CD4-positive, alpha-beta T cell treated with Interleukin-6 at 100 ng/mL for 8 hours (primary cell): Measurements from ENCODE around the gene DPYSL5.
"Not testable (repeated sequence)": the region's sequence is repeated elsewhere in the genome, so short reads cannot be mapped to it uniquely, and the experiment has no call there.

Experiments
- DNase-seq: peaks from one replicate; pipeline ENCODE4 v3.0.0-alpha.2; 2020; ENCODE audit warnings: mixed read lengths, low spot score

The DPYSL5 gene

DNA sequence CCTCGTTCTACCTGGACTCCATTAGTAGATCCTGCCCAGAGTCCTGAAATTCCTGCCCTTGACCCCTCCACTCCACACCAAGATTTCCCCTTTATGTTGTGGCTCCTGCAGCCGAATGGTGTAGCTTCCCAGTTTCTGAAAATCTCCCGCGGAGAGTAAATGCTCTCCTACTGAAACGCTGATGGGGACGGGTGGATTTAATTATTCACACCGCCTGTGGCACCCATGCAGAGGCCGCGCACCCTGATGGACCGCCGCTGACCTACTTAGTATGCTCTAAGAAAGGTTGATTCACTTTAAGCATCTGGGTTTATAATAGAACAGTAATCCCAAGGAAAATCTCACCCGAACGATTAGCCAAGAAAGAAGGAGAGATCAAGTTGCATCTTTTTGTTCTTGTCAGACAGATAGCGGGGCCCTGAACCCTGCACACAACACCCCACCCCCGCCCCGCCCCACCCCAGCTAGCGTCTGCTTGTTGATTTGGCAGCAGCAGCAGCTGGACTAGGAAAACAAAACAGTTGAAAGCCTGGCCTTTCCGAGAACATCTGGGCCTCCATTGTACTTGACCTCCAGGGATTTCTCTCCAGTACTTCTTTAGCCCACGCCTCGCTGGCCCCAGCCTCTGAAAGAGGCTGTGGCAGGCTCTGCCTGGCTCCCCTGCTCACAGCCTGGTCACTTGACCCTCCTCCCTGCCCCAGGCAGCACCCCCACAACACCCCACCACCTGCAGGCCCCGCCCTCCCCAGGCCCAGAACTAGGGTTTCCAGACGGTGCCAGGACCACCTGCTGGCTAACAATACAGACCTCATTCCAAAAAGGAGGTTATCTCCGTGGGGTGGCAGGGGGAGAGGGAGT, 53.6 kb downstream of the DPYSL5 start:
- DNase-seq: no peak

DNA sequence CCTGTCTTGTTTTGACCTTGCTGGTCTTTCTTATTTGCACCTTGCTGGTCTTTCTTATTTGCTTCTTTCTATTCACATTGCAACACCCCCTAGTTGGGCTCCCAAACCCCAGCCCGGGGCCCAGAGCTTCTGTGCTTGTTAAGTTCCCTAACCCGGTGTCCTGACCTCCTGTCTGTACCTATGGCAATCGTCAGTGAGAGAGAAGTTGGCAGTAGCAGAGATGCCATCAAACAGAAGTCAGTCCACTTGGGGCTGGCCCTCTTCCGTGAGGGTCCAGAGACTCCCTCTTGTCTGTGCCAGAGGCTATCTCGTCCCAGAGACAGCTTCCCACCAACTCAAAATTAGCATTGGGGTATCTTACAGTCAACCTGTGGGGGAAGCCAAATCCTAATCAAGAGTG, 55.7 kb downstream of the DPYSL5 start:
- no peak for DNase-seq

DNA sequence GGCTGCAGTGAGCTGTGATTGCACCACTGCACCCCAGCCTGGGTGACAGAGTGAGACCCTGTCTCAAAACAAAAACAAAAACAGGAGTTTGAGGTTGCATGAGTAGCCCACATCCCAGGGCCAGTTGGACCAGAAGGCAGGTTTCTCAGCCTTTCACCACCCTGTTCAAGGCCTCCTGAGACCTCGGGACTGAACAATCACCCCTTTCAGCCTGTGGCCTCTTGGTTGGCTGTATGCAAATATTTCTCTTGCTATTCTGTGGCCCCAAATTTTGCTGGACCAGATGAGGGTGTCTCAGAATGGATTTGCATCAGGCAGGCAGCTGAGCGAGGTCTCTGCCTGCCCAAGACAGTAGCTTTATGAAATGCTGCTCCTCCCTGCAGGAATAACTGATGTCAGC, 56.9 kb downstream of the DPYSL5 start:
- no peak for DNase-seq

DNA sequence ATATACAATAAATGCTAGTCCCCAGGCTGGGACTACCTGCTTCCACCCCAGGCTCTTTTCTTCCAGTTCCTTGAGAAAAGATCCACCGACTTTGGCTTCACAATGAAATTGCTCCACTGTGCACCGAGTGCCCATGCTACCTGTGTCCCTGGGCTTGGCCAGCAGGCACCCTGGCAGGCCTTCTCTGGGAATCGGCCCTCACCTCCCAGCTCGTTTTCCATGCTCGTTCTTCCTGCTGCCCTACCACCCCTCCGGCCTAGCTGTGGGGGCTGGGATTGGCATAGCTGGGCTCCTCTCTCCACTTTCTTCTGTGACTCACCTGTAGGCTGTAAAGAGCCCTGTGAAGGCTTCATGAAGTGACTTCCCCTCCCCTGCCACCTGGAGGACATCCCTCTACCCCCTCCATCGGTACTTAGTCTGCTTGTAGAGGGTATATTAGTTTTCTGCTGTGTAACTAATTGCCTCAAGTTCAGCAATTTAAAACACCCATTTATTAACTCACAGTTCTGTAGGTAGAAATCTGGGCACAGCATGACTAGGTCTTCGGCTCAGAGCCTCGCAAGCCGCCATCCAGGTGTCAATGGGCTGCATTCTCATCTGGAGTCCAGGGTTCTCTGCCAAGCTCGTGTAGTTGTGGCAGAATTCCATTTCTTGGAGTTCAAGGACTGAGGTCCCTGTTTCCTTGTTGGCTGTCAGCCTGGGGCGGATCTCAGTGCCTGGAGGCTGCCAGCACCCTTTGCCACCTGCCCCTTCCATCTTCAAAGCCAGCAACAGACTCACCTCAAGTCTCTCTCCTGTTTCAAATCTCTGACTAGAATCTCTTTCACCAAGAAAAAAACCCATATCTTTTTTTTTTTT, 57.6 kb downstream of the DPYSL5 start:
- no peak for DNase-seq

DNA sequence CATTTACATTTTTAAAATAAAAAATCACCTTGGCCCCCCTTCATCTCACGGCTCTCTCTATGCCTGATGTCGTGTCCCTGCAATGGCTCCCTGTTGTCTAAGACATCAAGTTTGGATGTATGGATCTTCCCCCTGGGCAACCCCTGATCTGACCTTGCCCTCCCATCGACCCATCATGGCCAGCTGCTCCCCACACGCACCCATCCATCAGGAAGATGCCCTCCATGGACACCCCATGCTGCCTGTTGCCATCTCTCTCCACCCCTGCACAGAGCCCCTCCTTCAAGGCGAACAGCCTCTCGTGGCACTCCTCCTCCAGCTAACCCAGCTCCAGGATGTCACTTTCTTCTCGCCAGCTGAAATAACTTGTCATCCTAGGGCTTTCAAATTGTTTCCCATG, 59.5 kb downstream of the DPYSL5 start:
- no peak for DNase-seq

DNA sequence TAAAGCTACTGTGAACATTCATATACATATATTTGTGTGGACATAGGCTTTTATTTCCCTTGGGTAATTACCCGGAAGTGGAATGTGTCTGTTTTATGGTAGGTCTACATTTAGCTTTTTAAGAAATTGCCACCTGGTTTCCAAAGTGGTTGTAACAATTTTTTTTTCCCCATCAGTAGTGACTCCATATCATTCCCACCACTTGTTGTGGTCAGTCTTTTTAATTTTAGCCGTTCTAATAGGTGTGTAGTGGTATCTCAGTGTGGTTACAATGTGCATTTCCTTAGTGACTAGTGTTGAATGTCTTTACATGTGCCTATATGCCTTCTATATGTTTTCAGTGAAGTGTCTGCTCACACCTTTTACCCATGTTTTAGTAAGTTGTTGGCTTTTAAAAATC, 62.2 kb downstream of the DPYSL5 start:
- DNase-seq: no peak

DNA sequence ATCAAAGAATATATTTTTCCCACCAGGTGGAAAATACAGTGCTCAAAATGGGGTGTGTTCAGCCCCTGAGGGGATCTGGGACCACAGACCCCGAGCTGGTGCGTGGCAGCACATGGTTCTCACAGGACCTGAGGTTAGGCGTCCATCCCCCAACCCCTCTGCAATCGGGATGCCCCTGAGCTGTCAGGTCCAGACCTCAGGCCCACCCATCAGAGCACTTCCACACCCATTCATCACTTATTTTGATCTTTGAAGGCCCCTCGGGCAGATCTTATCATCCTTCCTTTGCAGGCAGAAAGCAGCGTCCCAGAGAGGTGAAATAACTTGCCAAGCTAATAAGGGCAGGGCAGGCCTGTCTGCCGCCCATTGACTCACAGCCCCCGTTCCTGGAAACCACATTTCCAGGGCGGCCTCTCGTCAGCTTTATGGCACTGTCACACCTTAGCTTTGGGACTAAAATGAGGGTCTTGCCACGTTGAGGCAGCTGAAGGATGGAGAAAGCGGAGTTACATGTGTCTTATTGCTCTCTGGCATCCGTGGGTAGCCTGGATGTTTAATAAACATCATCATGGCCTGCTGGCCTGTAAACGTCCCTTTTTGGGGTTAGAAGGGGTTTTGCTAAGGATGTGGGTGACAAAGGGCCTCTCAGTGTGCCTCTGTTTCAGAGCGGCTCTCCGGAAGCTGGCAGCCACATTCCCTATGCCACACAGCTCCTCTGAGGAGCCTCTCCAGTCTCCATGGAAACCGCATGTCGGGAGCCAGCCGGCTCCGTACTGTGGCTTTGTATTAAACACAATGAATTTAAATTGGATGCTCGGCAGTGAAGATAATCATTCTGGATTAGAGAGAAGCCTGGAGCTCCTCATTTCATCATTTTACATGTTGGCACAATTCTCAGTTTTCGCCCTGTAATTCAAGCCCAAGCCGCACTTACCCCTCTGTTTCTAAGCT, 64.3 kb downstream of the DPYSL5 start:
- DNase-seq: no peak

DNA sequence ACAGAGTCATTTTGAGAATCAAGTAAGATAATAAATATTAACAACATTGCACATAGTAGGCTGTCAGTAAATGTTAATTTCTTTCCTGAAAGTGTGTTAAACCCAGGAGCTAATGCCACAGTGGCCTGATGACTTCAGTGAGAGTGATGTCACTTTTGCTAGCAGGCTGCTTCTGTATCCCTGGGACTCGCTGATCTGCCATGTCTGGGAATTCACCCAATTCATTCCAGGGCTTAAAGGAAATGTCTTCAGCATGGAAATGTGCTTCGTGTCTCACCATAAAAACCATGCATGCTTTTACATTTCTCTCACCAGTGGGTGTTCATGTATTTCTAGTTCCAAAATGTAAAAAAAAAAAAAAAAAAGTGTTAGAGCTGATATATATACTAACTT, 65.7 kb downstream of the DPYSL5 start:
- no peak for DNase-seq

DNA sequence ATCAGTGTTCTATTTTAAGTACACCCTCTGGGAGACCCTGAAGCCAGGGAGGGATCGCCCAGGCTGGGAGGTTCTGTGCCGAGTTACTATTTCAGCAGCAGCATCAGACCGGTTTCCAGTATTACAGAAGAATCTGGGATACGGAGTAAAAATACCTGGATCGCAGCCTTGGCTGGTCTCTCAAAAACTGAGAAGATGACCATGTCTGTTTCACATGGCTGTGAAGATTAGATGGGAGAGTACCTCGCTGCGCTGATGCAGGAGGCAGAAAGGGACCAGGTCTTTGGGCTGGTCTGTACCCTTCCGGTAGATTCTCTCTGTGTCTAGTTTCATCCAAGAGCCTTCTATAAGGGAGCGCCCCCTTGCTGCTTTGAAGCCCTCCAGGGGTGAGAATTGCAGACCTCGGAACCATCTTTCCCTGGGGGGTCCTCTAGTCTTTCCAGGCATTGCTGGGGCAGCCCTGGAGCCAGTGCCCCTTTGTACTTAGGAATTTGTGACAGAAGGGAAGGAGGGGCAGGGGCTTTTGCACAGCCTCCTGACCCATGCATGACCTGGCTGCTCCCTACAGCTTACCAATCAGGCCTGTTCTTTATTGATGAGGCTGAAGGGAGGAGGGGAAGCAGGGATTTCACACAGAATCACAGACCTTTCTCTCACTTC, 66.2 kb downstream of the DPYSL5 start:
- no peak for DNase-seq

DNA sequence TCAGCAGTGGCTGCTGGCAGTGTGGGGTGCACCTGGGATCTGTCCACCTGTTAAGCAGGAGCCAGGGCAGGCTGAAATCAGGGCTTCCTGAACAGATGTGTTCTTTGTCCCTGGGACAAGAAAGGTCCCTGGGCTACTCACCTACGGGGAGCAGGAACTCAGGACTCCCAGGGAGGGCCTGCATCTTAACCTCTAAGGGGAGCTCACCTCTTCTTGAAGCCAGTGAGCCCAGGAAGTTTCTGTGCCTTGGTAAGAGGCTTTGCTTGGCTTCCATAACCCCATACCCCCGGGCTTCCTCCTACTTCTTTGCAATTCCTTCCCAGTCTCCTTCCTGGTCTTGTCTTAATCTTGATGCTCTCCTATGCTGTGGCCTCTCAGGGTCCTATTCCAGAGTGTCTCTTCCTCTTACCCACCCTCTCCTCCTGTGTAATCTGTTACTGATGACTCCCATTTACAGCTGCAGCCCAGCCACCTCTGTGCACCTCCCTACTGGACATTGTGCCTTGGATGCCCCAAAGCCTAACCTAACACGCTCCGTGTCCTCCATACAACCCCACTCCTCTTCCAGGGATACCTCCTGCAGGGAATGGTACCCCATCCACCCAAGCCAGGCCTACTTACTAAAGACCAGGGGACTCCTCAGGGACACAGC, 66.9 kb downstream of the DPYSL5 start:
- DNase-seq: no peak

DNA sequence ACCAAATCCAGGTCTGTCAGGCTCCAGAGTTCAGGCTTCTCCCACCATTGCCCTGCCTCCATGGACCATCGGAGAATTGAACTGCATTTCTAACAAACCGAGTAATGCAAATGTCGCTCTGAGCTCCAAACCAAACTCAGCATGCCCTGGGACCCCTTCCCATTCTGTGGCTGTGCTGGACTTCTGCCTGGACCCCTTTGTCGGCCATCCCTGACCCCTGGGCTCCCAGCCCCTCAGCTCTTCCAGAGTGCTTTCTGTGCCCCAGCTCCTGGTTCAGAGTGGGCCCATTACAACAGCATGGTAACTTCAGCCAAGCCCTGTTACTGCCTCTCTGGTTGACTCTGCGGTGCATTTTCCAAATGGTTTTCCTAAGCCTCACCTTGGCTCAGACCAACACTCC, 67.4 kb downstream of the DPYSL5 start:
- no peak for DNase-seq

DNA sequence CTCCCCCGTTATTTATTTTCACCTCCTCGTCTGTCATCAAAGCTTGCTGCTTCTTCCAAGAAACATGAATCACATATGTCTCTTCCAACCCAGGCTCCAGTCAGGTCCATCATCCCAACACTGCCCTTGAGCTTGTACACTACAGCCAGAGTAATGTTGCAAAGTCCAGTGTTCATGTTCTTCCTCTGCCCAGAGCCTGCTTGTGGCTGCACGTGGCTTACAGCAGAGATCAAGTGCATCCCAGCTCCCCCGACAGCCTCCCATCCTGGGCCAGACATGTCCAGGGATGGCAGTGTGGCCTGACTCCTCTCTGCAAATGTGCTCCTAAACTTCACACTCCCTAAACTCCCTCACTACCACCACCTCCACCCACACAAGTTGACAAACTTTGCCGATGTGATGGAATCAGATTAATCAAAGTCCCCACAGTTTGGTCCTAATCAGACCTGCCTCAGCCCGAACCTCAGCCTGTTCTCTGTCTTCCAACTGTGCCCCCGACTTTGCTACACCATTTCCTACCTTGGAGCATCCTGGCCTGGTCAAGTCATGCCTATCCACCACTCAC, 68.3 kb downstream of the DPYSL5 start:
- no peak for DNase-seq

DNA sequence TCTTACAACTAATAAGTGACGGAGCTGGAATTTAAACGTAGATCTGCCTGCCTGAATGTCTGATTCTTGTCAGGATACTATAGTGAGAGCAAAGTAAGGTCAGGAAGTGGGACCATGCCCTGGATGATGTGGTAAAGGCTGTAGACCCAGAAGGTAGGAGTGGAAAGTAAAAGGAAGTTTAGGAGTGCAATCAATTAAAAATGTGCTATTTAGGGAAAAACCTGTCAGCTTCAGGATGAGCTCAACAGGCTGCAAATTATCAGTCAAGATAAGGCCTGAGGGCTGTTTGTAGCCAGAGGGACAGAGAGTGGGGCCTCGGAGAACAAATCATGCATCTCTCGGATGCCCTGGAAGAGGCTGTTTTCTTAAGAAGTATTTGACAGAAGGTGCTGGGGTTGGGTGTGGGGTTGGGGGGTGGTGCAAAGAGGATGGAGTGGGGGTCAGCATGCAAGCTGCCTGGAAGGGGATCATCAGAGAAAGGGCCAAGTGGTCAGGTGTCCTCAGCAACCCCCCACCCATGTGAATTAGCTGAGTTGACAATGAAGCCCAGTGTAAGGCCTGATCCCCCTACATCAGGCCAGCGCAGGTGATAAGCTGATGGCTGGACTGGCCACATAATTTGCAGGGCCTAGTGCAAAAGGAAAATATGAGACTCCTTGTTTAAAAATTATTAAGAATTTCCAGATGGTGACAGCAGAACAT, 69.4 kb downstream of the DPYSL5 start:
- DNase-seq: no peak

DNA sequence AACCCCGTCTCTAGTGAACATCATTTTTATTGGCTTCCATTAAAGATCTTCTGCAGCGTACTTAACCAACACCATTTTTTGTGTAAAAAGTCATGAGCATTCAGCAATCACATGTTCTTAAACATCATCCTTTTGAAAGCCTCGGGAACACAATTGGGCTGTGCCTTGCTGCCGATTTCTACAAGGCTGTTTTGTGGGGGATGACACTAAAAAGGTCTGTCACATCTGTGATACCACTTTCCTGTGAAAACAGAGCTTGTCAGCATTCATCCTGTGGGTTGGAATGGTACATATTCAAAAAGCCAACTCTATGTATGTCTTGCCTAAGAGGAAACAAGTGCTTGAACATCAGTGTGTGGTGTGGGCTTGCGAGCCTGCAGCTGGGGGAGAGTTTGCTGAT, 73.4 kb downstream of the DPYSL5 start:
- DNase-seq: no peak

DNA sequence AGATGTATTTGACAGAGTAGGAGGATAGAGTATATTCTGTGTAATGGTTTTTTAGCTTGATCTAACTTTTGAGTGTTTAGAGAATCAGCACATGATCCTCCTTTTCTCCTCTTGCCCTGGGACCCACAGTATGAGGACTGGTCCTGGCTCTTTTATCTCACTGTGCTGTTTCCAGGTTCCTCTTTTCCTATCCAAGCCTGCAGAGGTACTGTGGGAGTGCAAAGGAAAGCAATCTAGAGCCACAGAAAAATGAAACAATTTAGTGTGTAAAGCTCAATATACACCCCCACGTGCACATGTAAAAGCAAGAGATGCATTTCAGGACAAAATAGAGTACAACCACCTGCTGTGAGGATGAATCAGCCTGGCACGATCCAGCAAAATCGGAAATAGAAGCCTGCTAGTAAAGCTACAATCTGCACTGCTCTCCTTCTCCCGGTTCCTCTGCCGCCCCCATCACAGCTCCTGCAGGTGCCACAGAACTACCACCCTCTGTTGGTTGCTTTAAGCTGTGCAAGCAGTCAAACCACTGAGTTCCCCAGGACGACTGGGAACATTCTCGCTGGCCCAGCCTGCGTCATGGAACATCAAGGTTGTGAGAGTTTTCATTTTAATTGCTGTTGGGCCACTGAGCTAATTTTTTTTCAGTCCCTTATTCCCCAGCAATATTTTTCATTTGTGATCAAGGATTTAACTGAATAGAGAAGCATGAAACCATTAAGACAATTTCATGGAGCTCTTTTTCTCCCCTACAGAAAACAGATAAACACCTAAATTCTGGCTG, 74.7 kb downstream of the DPYSL5 start:
- DNase-seq: peak; percentile 12

DNA sequence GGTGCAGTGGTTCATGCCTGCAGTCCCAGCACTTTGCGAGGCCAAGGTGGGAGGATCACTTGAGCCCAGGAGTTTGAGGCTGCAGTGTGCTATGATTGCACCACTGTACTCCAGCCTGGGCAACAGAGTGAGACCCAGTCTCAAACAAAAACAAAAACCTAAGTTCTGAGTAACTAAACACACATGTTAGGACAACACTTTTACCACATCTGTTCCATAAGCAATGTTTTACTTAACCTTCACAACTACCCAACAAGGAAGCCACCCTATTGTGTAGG, 75.2 kb downstream of the DPYSL5 start:
- DNase-seq: not testable (repeated sequence)

DNA sequence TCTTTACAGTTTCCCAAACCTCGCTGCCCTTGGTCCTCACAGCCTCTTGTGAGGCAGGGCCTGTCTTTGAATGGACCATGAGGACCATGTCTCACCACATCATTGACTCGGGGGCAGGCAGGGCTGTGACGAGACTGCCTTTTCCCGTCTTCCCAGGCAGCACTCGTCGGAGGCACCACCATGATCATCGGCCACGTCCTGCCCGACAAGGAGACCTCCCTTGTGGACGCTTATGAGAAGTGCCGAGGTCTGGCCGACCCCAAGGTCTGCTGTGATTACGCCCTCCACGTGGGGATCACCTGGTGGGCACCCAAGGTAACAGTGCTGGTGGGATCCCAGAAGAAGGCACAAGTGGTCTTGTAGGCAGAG, 76.8 kb downstream of the DPYSL5 start:
- no peak for DNase-seq

DNA sequence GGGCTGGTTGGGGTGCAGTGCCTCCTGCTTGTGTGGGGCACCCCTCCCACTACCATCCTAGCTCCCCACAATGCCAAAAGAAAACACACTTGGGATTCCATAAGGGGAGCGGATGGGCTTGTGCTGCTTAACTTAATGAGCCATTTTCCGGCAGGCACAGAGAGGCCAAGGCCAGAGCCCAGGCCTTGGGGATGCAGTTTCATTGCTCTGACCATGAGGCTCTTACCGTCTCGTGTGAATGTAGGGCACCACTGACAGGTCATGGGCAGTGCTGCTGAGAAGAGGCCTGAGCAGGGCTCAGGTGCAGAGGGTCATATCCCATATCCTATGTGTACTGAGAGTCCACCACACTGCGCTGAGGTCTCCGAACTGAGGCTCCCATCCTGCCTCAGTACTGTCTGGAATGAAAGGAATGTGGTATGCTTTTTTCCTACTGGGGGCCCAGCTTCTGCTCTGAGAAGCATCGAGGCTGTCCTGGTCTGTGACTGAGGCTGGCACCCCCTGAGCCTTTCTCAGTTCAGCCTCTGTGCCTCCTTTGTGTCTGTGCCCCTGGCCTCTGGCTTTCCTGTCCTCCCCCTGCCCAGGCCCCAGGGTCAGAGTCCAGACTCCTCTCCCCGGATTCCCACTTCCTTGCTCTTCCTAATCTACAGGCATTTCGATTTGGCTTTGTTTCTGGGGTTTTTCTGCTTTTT, 77.3 kb downstream of the DPYSL5 start:
- no peak for DNase-seq

DNA sequence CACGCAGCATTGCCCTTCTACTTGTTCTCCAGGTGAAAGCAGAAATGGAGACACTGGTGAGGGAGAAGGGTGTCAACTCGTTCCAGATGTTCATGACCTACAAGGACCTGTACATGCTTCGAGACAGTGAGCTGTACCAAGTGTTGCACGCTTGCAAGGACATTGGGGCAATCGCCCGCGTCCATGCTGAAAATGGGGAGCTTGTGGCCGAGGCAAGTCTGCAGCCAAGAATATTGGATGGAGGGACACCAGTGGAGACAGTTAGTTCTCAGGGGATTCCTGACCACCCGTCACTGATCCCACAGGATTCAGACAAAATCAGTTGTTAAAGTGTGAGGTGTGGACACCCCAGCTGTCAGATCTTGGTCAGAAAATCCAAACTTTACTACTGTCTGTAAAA, 79.3 kb downstream of the DPYSL5 start:
- no peak for DNase-seq
